Upper lobe of left lung (tissue), 6 donors: ENCODE measurements around the gene COL11A1. TPM values are rescaled to one million over a fixed set of nuclear protein-coding genes. Genes with fewer than 3 reads are reported as not detected.
"Not testable (repeated sequence)": the region's sequence is repeated elsewhere in the genome, so short reads cannot be mapped to it uniquely, and the experiment has no call there.

Experiments used
- ATAC-seq, 2 donors: fragments of 200-7000 bp; cut with Tn5 transposase; one replicate each; pipeline ENCODE4 v1.9.1; 2022; ENCODE audit warnings: mild to moderate bottlenecking in 2 of 2, moderate library complexity in 2 of 2; ENCODE audit not compliant: low FRiP score in 2 of 2
- DNase-seq, 2 donors: peaks; one replicate each; pipeline ENCODE4 v3.0.0-alpha.2; 2019 to 2020
- H3K27ac ChIP-seq, 4 donors: fragments of 200-600 bp; sonication (generic); one replicate each; pipeline ENCODE4 v1.5.1; 2016 to 2019
- H3K27me3 ChIP-seq, 4 donors: fragments of 200-600 bp; sonication (generic); one replicate each; pipeline ENCODE4 v1.5.1; 2017 to 2019
- H3K36me3 ChIP-seq, 4 donors: fragments of 200-600 bp; sonication (generic); one replicate each; pipeline ENCODE4 v1.5.1; 2016 to 2019
- H3K4me1 ChIP-seq, 4 donors: fragments of 200-600 bp; sonication (generic); one replicate each; pipeline ENCODE4 v1.5.1; 2018 to 2019
- H3K4me3 ChIP-seq, 4 donors: fragments of 200-600 bp; sonication (generic); one replicate each; pipeline ENCODE4 v1.5.1; 2017 to 2019; ENCODE audit warnings: mild to moderate bottlenecking in 2 of 4, moderate library complexity in 1 of 4
- H3K9me3 ChIP-seq, 4 donors: fragments of 200-600 bp; sonication (generic); one replicate each; pipeline ENCODE4 v1.5.1; 2018 to 2019
- CTCF ChIP-seq, 6 experiments: fragments of 450-650 bp in 4 of 6; fragments of 200-600 bp in 2 of 6; sonication (generic) in 2 of 6; IDR thresholded peaks; one replicate each; pipeline ENCODE4 v1.5.1; 2016 to 2019; ENCODE audit warnings: antibody characterized with exemption in 6 of 6
- EP300 ChIP-seq, 4 donors: sonication (generic); formaldehyde crosslinking; IDR thresholded peaks; one replicate each; pipeline ENCODE4 v1.5.1; 2017; ENCODE audit warnings: antibody characterized with exemption in 4 of 4, control low read depth in 2 of 4
- POLR2A ChIP-seq, 4 donors: fragments of 450-650 bp; IDR thresholded peaks; one replicate each; pipeline ENCODE4 v1.5.1; 2016 to 2017; ENCODE audit warnings: antibody characterized with exemption in 4 of 4, mild to moderate bottlenecking in 2 of 4
- POLR2AphosphoS5 ChIP-seq, 2 donors: sonication (generic); formaldehyde crosslinking; IDR thresholded peaks; one replicate each; pipeline ENCODE4 v1.5.1; 2017; ENCODE audit warnings: antibody characterized with exemption in 2 of 2
- WGBS, 2 donors: methylation state at CpG; one replicate each; pipeline ENCODE4 v1.1.5; 2017 to 2018; 5-methylcytosine and 5-hydroxymethylcytosine counted together
- total RNA-seq, 6 donors: library from RNA; depleted of rRNA in 4 of 6; stranded (reverse); fragments of >200 nt in 4 of 6; gene quantifications; one replicate each; pipeline versions ENCODE4 v1.1.0 to v1.2.1, GENCODE V29; 2016 to 2021
- donor health status: DM: no; HTN: no; CAD: no; lungs with moderate emphysema.
- donor health status: DM: no; HTN: yes; CAD: no; lungs with severe emphysema.

Gene COL11A1
- total RNA-seq, 6 donors from 2014 or later, result 0.23 to 1.0 (median 0.73) TPM

GRCh38 chr1:102838016-102838415, 270.3 kb downstream of the COL11A1 start:
- H3K27ac ChIP-seq, result no peak overlapping the region
- no peak for TF ChIP-seq EP300 (IDR thresholded peaks at IDR 0.05)
- TF ChIP-seq CTCF (IDR thresholded peaks at IDR 0.05), result no peak
- TF ChIP-seq POLR2AphosphoS5 (IDR thresholded peaks at IDR 0.05), result no peak
- TF ChIP-seq POLR2A (IDR thresholded peaks at IDR 0.05), result no peak
- no peaks in the 10 kb centered on the region for H3K27me3 ChIP-seq
- 93 to 95% methylated on average over 4 of the region's 4 CpGs for WGBS, 2 donors
- no peak for ATAC-seq
- no peaks in the 10 kb centered on the region for H3K36me3 ChIP-seq
- no peak for DNase-seq
- no peaks in the 10 kb centered on the region for H3K9me3 ChIP-seq
- no peak overlapping the region for H3K4me3 ChIP-seq
- H3K4me1 ChIP-seq, result no peaks in the 10 kb centered on the region

- Histone ChIP-seq H3K27me3 (no peaks in the 10 kb centered on the region), H3K9me3 (no peaks in the 10 kb centered on the region), H3K36me3 (no peaks in the 10 kb centered on the region), H3K27ac (no peak overlapping the region), H3K4me3 (no peak overlapping the region), H3K4me1 (no peaks in the 10 kb centered on the region)
- TF ChIP-seq POLR2AphosphoS5 (IDR thresholded peaks at IDR 0.05) (no peak), CTCF (IDR thresholded peaks at IDR 0.05) (no peak), EP300 (IDR thresholded peaks at IDR 0.05) (no peak), POLR2A (IDR thresholded peaks at IDR 0.05) (no peak)
- DNase-seq, result no peak
- ATAC-seq, result no peak
- WGBS, 2 donors, result 59 to 76% methylated on average over 1 of the region's 1 CpG
These were observed 270.8 kb downstream of the COL11A1 start for GRCh38 chr1:102837551-102837950.

- Histone ChIP-seq H3K27ac (no peak overlapping the region), H3K27me3 (no peaks in the 10 kb centered on the region), H3K4me3 (no peak overlapping the region), H3K9me3 (no peaks in the 10 kb centered on the region), H3K4me1 (no peaks in the 10 kb centered on the region), H3K36me3 (no peaks in the 10 kb centered on the region)
- no peak for DNase-seq
- no peak for ATAC-seq
- TF ChIP-seq CTCF (IDR thresholded peaks at IDR 0.05) (no peak), EP300 (IDR thresholded peaks at IDR 0.05) (no peak), POLR2A (IDR thresholded peaks at IDR 0.05) (no peak), POLR2AphosphoS5 (IDR thresholded peaks at IDR 0.05) (no peak)
- 58 to 68% methylated on average over 2 of the region's 2 CpGs for WGBS, 2 donors
These were observed 271.3 kb downstream of the COL11A1 start for GRCh38 chr1:102836991-102837390.

GRCh38 chr1:102834688-102835320, 273.5 kb downstream of the COL11A1 start:
- no peak for DNase-seq
- H3K4me3 ChIP-seq, result no peak overlapping the region
- H3K27ac ChIP-seq, result no peak overlapping the region
- H3K27me3 ChIP-seq, result no peaks in the 10 kb centered on the region
- 83 to 88% methylated on average over 1 of the region's 1 CpG for WGBS, 2 donors
- no peak for ATAC-seq
- H3K36me3 ChIP-seq, result no peaks in the 10 kb centered on the region
- no peaks in the 10 kb centered on the region for H3K4me1 ChIP-seq
- TF ChIP-seq POLR2A (IDR thresholded peaks at IDR 0.05) (no peak), CTCF (IDR thresholded peaks at IDR 0.05) (no peak)
- peaks cover 0 to 3% (median 0%) of the 10 kb centered on the region in 4 donors for H3K9me3 ChIP-seq

GRCh38 chr1:102833151-102833550, 275.2 kb downstream of the COL11A1 start:
- TF ChIP-seq CTCF (IDR thresholded peaks at IDR 0.05), result no peak
- TF ChIP-seq POLR2AphosphoS5 (IDR thresholded peaks at IDR 0.05), result no peak
- no peak for TF ChIP-seq EP300 (IDR thresholded peaks at IDR 0.05)
- TF ChIP-seq POLR2A (IDR thresholded peaks at IDR 0.05), result no peak
- Histone ChIP-seq H3K36me3 (no peaks in the 10 kb centered on the region), H3K9me3 (peaks cover 0 to 3% (median 0%) of the 10 kb centered on the region in 4 donors), H3K27ac (no peak overlapping the region), H3K4me1 (no peaks in the 10 kb centered on the region), H3K4me3 (no peak overlapping the region), H3K27me3 (no peaks in the 10 kb centered on the region)
- DNase-seq, result no peak
- ATAC-seq, result no peak
- 63 to 81% methylated on average over 2 of the region's 2 CpGs for WGBS, 2 donors

GRCh38 chr1:102826706-102827105, 281.6 kb downstream of the COL11A1 start:
- not testable (repeated sequence) for H3K9me3 ChIP-seq, H3K36me3 ChIP-seq, H3K4me1 ChIP-seq, ATAC-seq, H3K27ac ChIP-seq, H3K27me3 ChIP-seq, H3K4me3 ChIP-seq
- WGBS, 2 donors, result 28 to 88% methylated on average over 3 to 9 of the region's 9 CpGs
- DNase-seq, result peak in 1 of 2 donors; percentile 2
